Activated CD4-positive, alpha-beta memory T cell treated with anti-CD3 and anti-CD28 coated beads, Interleukin-2, amount 10 ng/mL, durations not matched to agents 7 days and 5 days (primary cell): ENCODE measurements around the gene PTGER3. TPM values are rescaled to one million over a fixed set of nuclear protein-coding genes. Genes with fewer than 3 reads are reported as not detected.
"Not testable (repeated sequence)": the region's sequence is repeated elsewhere in the genome, so short reads cannot be mapped to it uniquely, and the experiment has no call there.

ENCODE experiments used
- CTCF ChIA-PET: fragments of 350-600 bp; sonication (Branson Sonifier 250); formaldehyde crosslinking; loops from one replicate; lab custom pipeline; 2021; ENCODE audit warnings: antibody characterized with exemption, inconsistent platforms; lab: Charles Lee
- POLR2A ChIA-PET: fragments of 350-600 bp; sonication (Branson Sonifier 250); formaldehyde crosslinking; loops from one replicate; lab custom pipeline; 2021; ENCODE audit warnings: antibody characterized with exemption; lab: Charles Lee
- DNase-seq: peaks from one replicate; pipeline ENCODE4 v3.0.0-alpha.2; 2020
- H3K27ac Mint-ChIP-seq: one replicate; pipeline ENCODE4 v1.8.0; 2021; ENCODE audit warnings: mild to moderate bottlenecking, mixed read lengths
- H3K27me3 Mint-ChIP-seq: one replicate; pipeline ENCODE4 v1.8.0; 2021; ENCODE audit warnings: mixed read lengths
- H3K36me3 Mint-ChIP-seq: one replicate; pipeline ENCODE4 v1.8.0; 2021; ENCODE audit warnings: low read depth, mixed read lengths
- H3K4me1 Mint-ChIP-seq: one replicate; pipeline ENCODE4 v1.8.0; 2021; ENCODE audit warnings: mixed read lengths
- H3K4me3 Mint-ChIP-seq: one replicate; pipeline ENCODE4 v1.8.0; 2021; ENCODE audit warnings: mild to moderate bottlenecking, mixed read lengths
- H3K9me3 Mint-ChIP-seq: one replicate; pipeline ENCODE4 v1.8.0; 2021; ENCODE audit warnings: mixed read lengths
- total RNA-seq, 2 experiments: library from RNA; stranded (reverse); gene quantifications; one replicate each; pipeline ENCODE4 v1.2.3, GENCODE V29; 2021

PTGER3 gene
- total RNA-seq, 2 experiments from 2014 or later: 0.13 TPM; not detected in 1

- Mint-ChIP-seq H3K9me3 (no peaks in the 10 kb centered on the region), H3K36me3 (no peaks in the 10 kb centered on the region), H3K4me3 (no peak overlapping the region), H3K27me3 (no peaks in the 10 kb centered on the region), H3K27ac (no peak overlapping the region), H3K4me1 (no peaks in the 10 kb centered on the region)
- ChIA-PET POLR2A (no interaction called here), CTCF (no interaction called here)
- no peak for DNase-seq
These were observed 99.1 kb downstream of the PTGER3 start for GRCh38 chr1:70948396-70949017.

GRCh38 chr1:70947835-70948234 lies 99.8 kb downstream of the PTGER3 start:
- Mint-ChIP-seq H3K27me3 (no peaks in the 10 kb centered on the region), H3K9me3 (no peaks in the 10 kb centered on the region)
- DNase-seq: no peak

GRCh38 chr1:70945676-70946075 lies 101.9 kb downstream of the PTGER3 start:
- no peak overlapping the region for H3K27ac Mint-ChIP-seq
- no peaks in the 10 kb centered on the region for H3K9me3 Mint-ChIP-seq
- no peaks in the 10 kb centered on the region for H3K4me1 Mint-ChIP-seq
- H3K4me3 Mint-ChIP-seq: no peak overlapping the region
- no peaks in the 10 kb centered on the region for H3K27me3 Mint-ChIP-seq
- POLR2A ChIA-PET: no interaction called here
- no peaks in the 10 kb centered on the region for H3K36me3 Mint-ChIP-seq
- CTCF ChIA-PET: no interaction called here
- DNase-seq: no peak

More at GRCh38 chr1:70947835-70948234, 99.8 kb downstream of the PTGER3 start:
- H3K4me1 Mint-ChIP-seq: no peaks in the 10 kb centered on the region
- ChIA-PET CTCF (no interaction called here), POLR2A (no interaction called here)
- no peaks in the 10 kb centered on the region for H3K36me3 Mint-ChIP-seq
- H3K27ac Mint-ChIP-seq: no peak overlapping the region
- H3K4me3 Mint-ChIP-seq: no peak overlapping the region

GRCh38 chr1:70945251-70945650 lies 102.4 kb downstream of the PTGER3 start:
- H3K9me3 Mint-ChIP-seq: no peaks in the 10 kb centered on the region
- no peak for DNase-seq
- H3K27me3 Mint-ChIP-seq: no peaks in the 10 kb centered on the region
- no peak overlapping the region for H3K4me3 Mint-ChIP-seq
- no peak overlapping the region for H3K27ac Mint-ChIP-seq
- H3K36me3 Mint-ChIP-seq: no peaks in the 10 kb centered on the region
- H3K4me1 Mint-ChIP-seq: no peaks in the 10 kb centered on the region
- POLR2A ChIA-PET: no interaction called here
- CTCF ChIA-PET: no interaction called here

- no peaks in the 10 kb centered on the region for H3K36me3 Mint-ChIP-seq
- H3K27ac Mint-ChIP-seq: no peak overlapping the region
- DNase-seq: no peak
- peaks cover 3% of the 10 kb centered on the region for H3K9me3 Mint-ChIP-seq
- no peaks in the 10 kb centered on the region for H3K4me1 Mint-ChIP-seq
- ChIA-PET CTCF (no interaction called here), POLR2A (no interaction called here)
- H3K4me3 Mint-ChIP-seq: no peak overlapping the region
- no peaks in the 10 kb centered on the region for H3K27me3 Mint-ChIP-seq
These were observed 106.1 kb downstream of the PTGER3 start for GRCh38 chr1:70941563-70941962.

GRCh38 chr1:70940398-70940797 lies 107.2 kb downstream of the PTGER3 start:
- DNase-seq, POLR2A ChIA-PET, H3K36me3 Mint-ChIP-seq, H3K27ac Mint-ChIP-seq, CTCF ChIA-PET, H3K27me3 Mint-ChIP-seq, H3K4me3 Mint-ChIP-seq, H3K4me1 Mint-ChIP-seq, H3K9me3 Mint-ChIP-seq: not testable (repeated sequence)

- POLR2A ChIA-PET: no interaction called here
- no peaks in the 10 kb centered on the region for H3K36me3 Mint-ChIP-seq
- no peaks in the 10 kb centered on the region for H3K27me3 Mint-ChIP-seq
- H3K9me3 Mint-ChIP-seq: peaks cover 3% of the 10 kb centered on the region
- H3K27ac Mint-ChIP-seq: no peak overlapping the region
- H3K4me1 Mint-ChIP-seq: no peaks in the 10 kb centered on the region
- no peak overlapping the region for H3K4me3 Mint-ChIP-seq
- DNase-seq: no peak
- CTCF ChIA-PET: no interaction called here
These were observed 113.2 kb downstream of the PTGER3 start for GRCh38 chr1:70934194-70934961.

GRCh38 chr1:70930062-70930461 lies 117.6 kb downstream of the PTGER3 start:
- no peak for DNase-seq
- ChIA-PET POLR2A (no interaction called here), CTCF (interaction anchor here (1.2 kb wide), 1 partner anchor 244 kb away, joined by 3 read pairs; no protein-coding TSS in a partner anchor)
- no peaks in the 10 kb centered on the region for H3K36me3 Mint-ChIP-seq
- no peaks in the 10 kb centered on the region for H3K4me1 Mint-ChIP-seq
- H3K9me3 Mint-ChIP-seq: no peaks in the 10 kb centered on the region
- H3K27ac Mint-ChIP-seq: no peak overlapping the region
- H3K4me3 Mint-ChIP-seq: no peak overlapping the region
- no peaks in the 10 kb centered on the region for H3K27me3 Mint-ChIP-seq

- peaks cover 8% of the 10 kb centered on the region for H3K9me3 Mint-ChIP-seq
- no peak overlapping the region for H3K27ac Mint-ChIP-seq
- no peaks in the 10 kb centered on the region for H3K27me3 Mint-ChIP-seq
- no peak overlapping the region for H3K4me3 Mint-ChIP-seq
- H3K4me1 Mint-ChIP-seq: no peaks in the 10 kb centered on the region
- POLR2A ChIA-PET: no interaction called here
- no peak for DNase-seq
- no peaks in the 10 kb centered on the region for H3K36me3 Mint-ChIP-seq
- CTCF ChIA-PET: no interaction called here
These were observed 125.4 kb downstream of the PTGER3 start for GRCh38 chr1:70922196-70922595.

Other genes starting within 250 kb of the PTGER3 start
- gene ZRANB2, start 33.2 kb upstream of the PTGER3 start, total RNA-seq: 100 to 1,000 TPM; 120 to 122 TPM